IMR-90 (cell line): ENCODE results near the gene EXOC3L2.

Experiments used
- BHLHE40 ChIP-seq: fragments of 150-350 bp; IDR thresholded peaks from 2 replicates; pipeline ENCODE4 v1.6.1; 2016; ENCODE audit warnings: mild to moderate bottlenecking, low read depth, low read length
- CEBPB ChIP-seq: IDR thresholded peaks from 2 replicates; pipeline ENCODE4 v1.6.1; 2012; ENCODE audit warnings: low read depth, low read length, improper control_type of control experiment
- CHD1 ChIP-seq: IDR thresholded peaks from 2 replicates; pipeline ENCODE4 v1.6.1; 2012; ENCODE audit warnings: low read depth, low read length, improper control_type of control experiment
- FOS ChIP-seq: fragments of 150-350 bp; IDR thresholded peaks from 2 replicates; pipeline ENCODE4 v1.6.1; 2016; ENCODE audit warnings: low read depth, low read length
- MAFK ChIP-seq: IDR thresholded peaks from 2 replicates; pipeline ENCODE4 v1.6.1; 2012; ENCODE audit warnings: low read depth, low read length, improper control_type of control experiment
- MAZ ChIP-seq: IDR thresholded peaks from 2 replicates; pipeline ENCODE4 v1.6.1; 2012; ENCODE audit warnings: low read depth, mild to moderate bottlenecking, low read length, improper control_type of control experiment, moderate library complexity, borderline replicate concordance
- MXI1 ChIP-seq: IDR thresholded peaks from 2 replicates; pipeline ENCODE4 v1.6.1; 2012; ENCODE audit warnings: low read depth, mild to moderate bottlenecking, low read length, moderate library complexity, borderline replicate concordance
- NFE2L2 ChIP-seq: fragments of 150-350 bp; IDR thresholded peaks from 2 replicates; pipeline ENCODE4 v1.6.1; 2016; ENCODE audit warnings: low read depth, mild to moderate bottlenecking, low read length
- POLR2A ChIP-seq: IDR thresholded peaks from 2 replicates; pipeline ENCODE4 v1.6.1; 2012; ENCODE audit warnings: mild to moderate bottlenecking, low read depth, low read length
- RFX5 ChIP-seq: IDR thresholded peaks from 2 replicates; pipeline ENCODE4 v1.8.0; 2012; ENCODE audit warnings: low read depth, mild to moderate bottlenecking, low read length, moderate library complexity
- SMC3 ChIP-seq: fragments of 150-350 bp; IDR thresholded peaks from 2 replicates; pipeline ENCODE4 v1.6.1; 2016; ENCODE audit warnings: low read depth, mild to moderate bottlenecking, antibody characterized with exemption, low read length, moderate library complexity
- TF ChIP-seq, protein P1 (sequence below): conservative IDR thresholded peaks from 2 replicates; pipeline ENCODE4 v1.5.1; 2012; ENCODE audit warnings: mild to moderate bottlenecking, low read depth, low read length, improper control_type of control experiment
- TF ChIP-seq, protein P2 (sequence below): fragments of 150-350 bp; IDR thresholded peaks from 2 replicates; pipeline ENCODE4 v1.6.1; 2016; ENCODE audit warnings: low read depth, mild to moderate bottlenecking, low read length, moderate library complexity, borderline replicate concordance
- TF ChIP-seq, protein P3 (sequence below): fragments of 150-350 bp; IDR thresholded peaks from 2 replicates; pipeline ENCODE4 v1.6.1; 2017; ENCODE audit warnings: mild to moderate bottlenecking, antibody characterized with exemption, low read length, low read depth

DNA sequence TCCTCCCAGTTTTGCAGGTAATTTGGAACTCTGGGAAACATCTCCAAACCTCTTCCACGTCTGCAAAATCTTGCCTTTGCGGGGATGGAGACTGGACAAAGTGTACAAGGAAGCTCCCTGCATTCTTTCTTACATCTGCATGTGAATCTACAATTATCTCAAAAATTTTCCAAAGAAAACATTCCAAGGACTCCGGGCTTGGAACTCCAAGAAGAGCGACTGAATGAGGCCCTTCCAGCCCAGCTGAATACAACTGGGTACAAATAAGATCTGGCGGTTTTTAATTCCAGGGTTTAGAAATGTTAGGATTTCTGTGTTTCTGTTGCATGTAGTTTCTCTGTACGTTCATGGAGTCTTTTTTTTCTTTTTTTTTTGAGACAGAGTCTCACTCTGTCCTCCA is 28.5 kb downstream of the EXOC3L2 start:
- TF ChIP-seq, protein P1, sequence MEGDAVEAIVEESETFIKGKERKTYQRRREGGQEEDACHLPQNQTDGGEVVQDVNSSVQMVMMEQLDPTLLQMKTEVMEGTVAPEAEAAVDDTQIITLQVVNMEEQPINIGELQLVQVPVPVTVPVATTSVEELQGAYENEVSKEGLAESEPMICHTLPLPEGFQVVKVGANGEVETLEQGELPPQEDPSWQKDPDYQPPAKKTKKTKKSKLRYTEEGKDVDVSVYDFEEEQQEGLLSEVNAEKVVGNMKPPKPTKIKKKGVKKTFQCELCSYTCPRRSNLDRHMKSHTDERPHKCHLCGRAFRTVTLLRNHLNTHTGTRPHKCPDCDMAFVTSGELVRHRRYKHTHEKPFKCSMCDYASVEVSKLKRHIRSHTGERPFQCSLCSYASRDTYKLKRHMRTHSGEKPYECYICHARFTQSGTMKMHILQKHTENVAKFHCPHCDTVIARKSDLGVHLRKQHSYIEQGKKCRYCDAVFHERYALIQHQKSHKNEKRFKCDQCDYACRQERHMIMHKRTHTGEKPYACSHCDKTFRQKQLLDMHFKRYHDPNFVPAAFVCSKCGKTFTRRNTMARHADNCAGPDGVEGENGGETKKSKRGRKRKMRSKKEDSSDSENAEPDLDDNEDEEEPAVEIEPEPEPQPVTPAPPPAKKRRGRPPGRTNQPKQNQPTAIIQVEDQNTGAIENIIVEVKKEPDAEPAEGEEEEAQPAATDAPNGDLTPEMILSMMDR = no peak
- TF ChIP-seq, protein P2, sequence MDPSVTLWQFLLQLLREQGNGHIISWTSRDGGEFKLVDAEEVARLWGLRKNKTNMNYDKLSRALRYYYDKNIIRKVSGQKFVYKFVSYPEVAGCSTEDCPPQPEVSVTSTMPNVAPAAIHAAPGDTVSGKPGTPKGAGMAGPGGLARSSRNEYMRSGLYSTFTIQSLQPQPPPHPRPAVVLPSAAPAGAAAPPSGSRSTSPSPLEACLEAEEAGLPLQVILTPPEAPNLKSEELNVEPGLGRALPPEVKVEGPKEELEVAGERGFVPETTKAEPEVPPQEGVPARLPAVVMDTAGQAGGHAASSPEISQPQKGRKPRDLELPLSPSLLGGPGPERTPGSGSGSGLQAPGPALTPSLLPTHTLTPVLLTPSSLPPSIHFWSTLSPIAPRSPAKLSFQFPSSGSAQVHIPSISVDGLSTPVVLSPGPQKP = no peak
- TF ChIP-seq CHD1 = no peak
- no peak for TF ChIP-seq MAZ
- TF ChIP-seq, protein P3, sequence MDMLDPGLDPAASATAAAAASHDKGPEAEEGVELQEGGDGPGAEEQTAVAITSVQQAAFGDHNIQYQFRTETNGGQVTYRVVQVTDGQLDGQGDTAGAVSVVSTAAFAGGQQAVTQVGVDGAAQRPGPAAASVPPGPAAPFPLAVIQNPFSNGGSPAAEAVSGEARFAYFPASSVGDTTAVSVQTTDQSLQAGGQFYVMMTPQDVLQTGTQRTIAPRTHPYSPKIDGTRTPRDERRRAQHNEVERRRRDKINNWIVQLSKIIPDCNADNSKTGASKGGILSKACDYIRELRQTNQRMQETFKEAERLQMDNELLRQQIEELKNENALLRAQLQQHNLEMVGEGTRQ = no peak
- TF ChIP-seq POLR2A = no peak
- TF ChIP-seq BHLHE40 = no peak
- no peak for TF ChIP-seq MXI1
- no peak for TF ChIP-seq CEBPB
- no peak for TF ChIP-seq FOS
- TF ChIP-seq RFX5 = no peak
- TF ChIP-seq MAFK = no peak
- no peak for TF ChIP-seq NFE2L2
- TF ChIP-seq SMC3 = no peak
